Measurements from ENCODE around the gene KRCC1.

Gene KRCC1

GRCh38 chr2:88061295-88061694, 5.7 kb upstream of the KRCC1 start:
- no peaks in the 10 kb centered on the region for H3K36me3 ChIP-seq
- no peak overlapping the region for H3K4me3 ChIP-seq (ENCODE audit: low read depth in 1 of 2, low read length in 1 of 2)
- H3K27me3 ChIP-seq, result no peaks in the 10 kb centered on the region
- H3K27ac ChIP-seq, result no peak overlapping the region
- H3K4me1 ChIP-seq (ENCODE audit: control insufficient read depth in 1 of 2, insufficient read depth in 1 of 2, low read depth in 1 of 2, low read length in 1 of 2), result peaks cover 15 to 17% of the 10 kb centered on the region in 2 experiments
- no peak for TF ChIP-seq CTCF (IDR thresholded peaks at IDR 0.05)
- H3K9me3 ChIP-seq, result no peaks in the 10 kb centered on the region

- Histone ChIP-seq H3K9me3 (no peaks in the 10 kb centered on the region), H3K36me3 (no peaks in the 10 kb centered on the region), H3K4me1 (ENCODE audit: control insufficient read depth in 1 of 2, insufficient read depth in 1 of 2, low read depth in 1 of 2, low read length in 1 of 2) (peaks cover 19 to 21% of the 10 kb centered on the region in 2 experiments), H3K27me3 (no peaks in the 10 kb centered on the region), H3K27ac (peak overlapping the region; percentile 56), H3K4me3 (ENCODE audit: low read depth in 1 of 2, low read length in 1 of 2) (no peak overlapping the region)
- no peak for TF ChIP-seq CTCF (IDR thresholded peaks at IDR 0.05)
These were observed 5.3 kb upstream of the KRCC1 start for GRCh38 chr2:88060907-88061275.

- Histone ChIP-seq H3K27ac (peak overlapping the region; percentile 56), H3K36me3 (no peaks in the 10 kb centered on the region), H3K27me3 (no peaks in the 10 kb centered on the region), H3K4me3 (ENCODE audit: low read depth in 1 of 2, low read length in 1 of 2) (no peak overlapping the region), H3K9me3 (no peaks in the 10 kb centered on the region), H3K4me1 (ENCODE audit: control insufficient read depth in 1 of 2, insufficient read depth in 1 of 2, low read depth in 1 of 2, low read length in 1 of 2) (peaks cover 21% of the 10 kb centered on the region in 2 experiments)
- peak; percentile 73 for TF ChIP-seq CTCF (IDR thresholded peaks at IDR 0.05)
These were observed 4.7 kb upstream of the KRCC1 start for GRCh38 chr2:88059979-88060906.

GRCh38 chr2:88058191-88058590, 2.6 kb upstream of the KRCC1 start:
- TF ChIP-seq CTCF (IDR thresholded peaks at IDR 0.05), result no peak
- H3K27me3 ChIP-seq, result no peaks in the 10 kb centered on the region
- no peaks in the 10 kb centered on the region for H3K9me3 ChIP-seq
- no peak overlapping the region for H3K4me3 ChIP-seq (ENCODE audit: low read depth in 1 of 2, low read length in 1 of 2)
- no peaks in the 10 kb centered on the region for H3K36me3 ChIP-seq
- peaks cover 38 to 39% of the 10 kb centered on the region in 2 experiments for H3K4me1 ChIP-seq (ENCODE audit: control insufficient read depth in 1 of 2, insufficient read depth in 1 of 2, low read depth in 1 of 2, low read length in 1 of 2)
- H3K27ac ChIP-seq, result no peak overlapping the region

- no peaks in the 10 kb centered on the region for H3K27me3 ChIP-seq
- TF ChIP-seq CTCF (IDR thresholded peaks at IDR 0.05), result no peak
- no peak overlapping the region for H3K27ac ChIP-seq
- peaks cover 46% of the 10 kb centered on the region in 2 experiments for H3K4me1 ChIP-seq (ENCODE audit: control insufficient read depth in 1 of 2, insufficient read depth in 1 of 2, low read depth in 1 of 2, low read length in 1 of 2)
- H3K9me3 ChIP-seq, result no peaks in the 10 kb centered on the region
- no peak overlapping the region for H3K4me3 ChIP-seq (ENCODE audit: low read depth in 1 of 2, low read length in 1 of 2)
- no peaks in the 10 kb centered on the region for H3K36me3 ChIP-seq
These were observed 1.9 kb upstream of the KRCC1 start for GRCh38 chr2:88057437-88057844.

Measured in neutrophil (primary cell).